HG03460 (cell line): ENCODE measurements around the gene KDM4C.
"Not testable (repeated sequence)": the region's sequence is repeated elsewhere in the genome, so short reads cannot be mapped to it uniquely, and the experiment has no call there.

Experiments used
- ATAC-seq: cut with Tn5 transposase; IDR thresholded peaks from one replicate; pipeline ENCODE4 v1.9.1; 2021; ENCODE audit not compliant: unreplicated experiment

KDM4C gene

DNA sequence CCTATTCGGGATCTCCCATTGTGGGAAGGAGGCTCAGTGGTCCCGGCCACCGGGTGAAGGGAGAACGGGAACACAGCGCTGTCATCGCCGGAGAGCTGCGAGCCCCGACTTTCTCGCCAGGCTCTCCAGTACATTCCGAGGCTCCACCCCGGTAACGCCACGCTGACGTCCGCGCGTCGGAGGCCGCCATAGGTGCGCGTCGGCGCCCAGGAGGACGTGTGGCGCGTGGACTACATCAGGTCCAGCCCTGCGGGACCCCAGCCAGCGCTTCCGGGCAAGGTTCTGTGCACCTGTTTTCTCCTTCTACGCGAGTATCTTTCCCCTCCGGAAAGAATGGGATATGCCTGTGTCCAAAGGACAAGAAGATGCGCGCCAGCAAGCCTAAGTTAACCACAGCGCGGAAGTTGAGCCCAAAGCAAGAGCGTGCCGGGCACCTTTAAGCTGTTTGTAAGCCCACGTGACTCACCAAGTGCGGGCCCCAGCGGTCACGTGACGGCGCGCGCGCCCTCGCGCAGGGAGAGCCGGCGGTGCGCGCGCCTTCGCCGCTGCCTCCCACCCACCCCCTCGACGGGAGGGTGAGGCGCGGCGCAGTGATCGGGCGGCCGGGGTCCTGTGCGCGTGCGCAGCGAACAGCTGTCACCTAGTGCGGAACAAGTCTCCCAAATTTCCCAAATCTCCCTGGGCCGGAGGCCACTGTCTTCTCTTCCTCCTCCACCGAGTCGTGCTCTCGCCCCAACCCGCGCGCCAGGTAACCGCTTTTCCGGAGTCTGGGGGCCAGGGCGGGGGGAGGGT, at the start of gene KDM4C:
TSS of gene KDM4C (plus strand) at position 518 of the 792 bp plus-strand sequence. CDS start 35,016 bp downstream, outside the sequence.
- ATAC-seq: peak; percentile 76

DNA sequence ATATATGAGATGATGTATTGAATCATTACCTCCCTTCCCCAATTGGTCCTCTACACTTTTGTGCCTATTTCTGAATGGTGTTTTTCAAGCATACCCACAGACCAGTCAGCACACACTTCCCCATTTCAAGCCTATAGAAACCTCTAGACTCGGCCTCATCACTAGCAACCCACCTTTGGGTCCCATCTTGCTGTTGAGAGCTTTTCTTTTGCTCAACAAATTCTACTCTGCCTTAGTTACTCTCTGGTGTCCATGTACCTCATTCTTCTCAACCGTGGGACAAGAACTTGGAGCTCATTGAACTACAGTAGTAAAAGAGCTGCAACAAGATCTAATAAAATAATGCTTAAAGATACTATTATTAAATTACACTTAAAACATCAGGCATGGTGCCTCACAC, 49.0 kb upstream of the KDM4C start:
- no peak for ATAC-seq

DNA sequence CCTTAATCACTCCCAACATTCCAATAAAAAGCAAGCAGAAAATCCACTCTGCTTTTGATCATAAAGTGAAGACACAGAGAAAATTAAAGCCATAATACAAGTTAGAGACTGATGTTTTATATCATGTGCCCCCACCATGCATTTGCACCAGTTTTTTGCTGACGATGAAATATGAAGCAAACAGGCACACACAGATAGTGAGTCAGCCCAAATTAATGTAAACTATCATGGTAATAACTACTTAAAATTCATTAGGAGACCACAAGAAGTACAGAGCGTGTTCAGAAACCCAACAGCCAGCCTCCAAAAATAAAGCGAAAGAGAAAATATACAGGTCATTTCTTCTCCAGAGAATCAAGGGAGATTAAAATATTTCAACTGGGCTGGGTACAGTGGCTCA, 46.4 kb upstream of the KDM4C start:
- no peak for ATAC-seq

DNA sequence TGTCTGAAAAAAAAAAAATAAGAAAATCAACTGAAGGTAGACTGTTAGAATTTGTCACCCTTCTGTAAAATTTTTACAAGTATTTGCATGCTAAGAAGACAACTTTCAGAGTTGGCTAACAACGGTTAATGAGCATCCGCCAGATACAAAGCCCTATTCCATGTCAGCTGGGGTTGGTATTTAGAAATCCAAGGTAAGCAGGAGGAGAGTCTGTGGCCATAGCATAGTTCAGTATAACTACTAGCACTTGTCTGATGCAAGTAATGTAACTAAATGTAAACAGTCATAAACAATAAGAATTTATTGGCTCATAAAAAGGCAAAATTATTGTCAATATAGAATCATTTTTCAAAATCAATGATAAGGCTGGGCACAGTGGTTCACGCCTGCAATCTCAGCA, 45.7 kb upstream of the KDM4C start:
- ATAC-seq: no peak

DNA sequence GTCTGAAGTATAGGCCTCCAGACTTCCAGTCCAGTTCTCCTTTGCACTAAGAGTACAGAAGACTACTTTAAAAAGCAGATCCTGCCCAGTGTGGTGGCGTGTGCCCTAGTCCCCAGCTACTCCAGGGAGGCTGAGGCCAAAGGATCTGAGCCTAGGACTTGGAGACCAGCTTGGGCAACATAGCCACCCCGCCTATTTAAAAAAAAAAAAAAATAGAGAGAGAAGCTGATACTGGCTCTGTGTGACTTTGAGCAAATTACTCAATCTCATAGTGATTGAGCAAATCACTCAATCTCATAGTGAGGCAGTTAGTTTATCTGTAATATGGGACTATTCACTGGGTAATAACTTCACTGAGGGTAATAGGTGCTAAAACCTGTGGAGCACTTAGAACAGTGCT, 43.6 kb upstream of the KDM4C start:
- ATAC-seq: no peak

DNA sequence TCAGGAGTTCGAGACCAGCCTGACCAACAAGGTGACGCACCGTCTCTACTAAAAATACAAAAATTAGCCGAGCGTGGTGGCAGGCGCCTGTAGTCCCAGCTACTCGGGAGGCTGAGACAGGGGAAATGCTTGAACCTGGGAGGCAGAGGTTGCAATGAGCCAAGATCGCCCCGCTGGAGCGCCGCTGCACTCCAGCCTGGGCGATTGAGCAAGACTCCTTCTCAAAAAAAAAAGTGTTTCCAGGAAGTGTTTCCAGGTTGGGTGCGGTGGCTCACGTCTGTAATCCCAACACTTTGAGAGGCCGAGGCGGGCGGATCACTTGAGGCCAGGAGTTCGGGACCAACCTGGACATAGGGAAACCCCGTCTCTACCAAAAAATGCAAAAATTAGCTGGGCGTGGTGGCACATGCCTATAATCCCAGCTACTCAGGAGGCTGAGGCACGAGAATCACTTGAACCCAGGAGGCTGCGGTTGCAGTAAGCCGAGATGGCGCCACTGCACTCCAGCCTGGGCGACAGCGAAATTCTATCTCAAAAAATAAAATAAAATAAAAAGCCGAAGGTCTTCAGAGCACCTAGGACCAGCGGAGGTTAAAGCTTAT, 42.5 kb upstream of the KDM4C start:
- ATAC-seq: not testable (repeated sequence)

DNA sequence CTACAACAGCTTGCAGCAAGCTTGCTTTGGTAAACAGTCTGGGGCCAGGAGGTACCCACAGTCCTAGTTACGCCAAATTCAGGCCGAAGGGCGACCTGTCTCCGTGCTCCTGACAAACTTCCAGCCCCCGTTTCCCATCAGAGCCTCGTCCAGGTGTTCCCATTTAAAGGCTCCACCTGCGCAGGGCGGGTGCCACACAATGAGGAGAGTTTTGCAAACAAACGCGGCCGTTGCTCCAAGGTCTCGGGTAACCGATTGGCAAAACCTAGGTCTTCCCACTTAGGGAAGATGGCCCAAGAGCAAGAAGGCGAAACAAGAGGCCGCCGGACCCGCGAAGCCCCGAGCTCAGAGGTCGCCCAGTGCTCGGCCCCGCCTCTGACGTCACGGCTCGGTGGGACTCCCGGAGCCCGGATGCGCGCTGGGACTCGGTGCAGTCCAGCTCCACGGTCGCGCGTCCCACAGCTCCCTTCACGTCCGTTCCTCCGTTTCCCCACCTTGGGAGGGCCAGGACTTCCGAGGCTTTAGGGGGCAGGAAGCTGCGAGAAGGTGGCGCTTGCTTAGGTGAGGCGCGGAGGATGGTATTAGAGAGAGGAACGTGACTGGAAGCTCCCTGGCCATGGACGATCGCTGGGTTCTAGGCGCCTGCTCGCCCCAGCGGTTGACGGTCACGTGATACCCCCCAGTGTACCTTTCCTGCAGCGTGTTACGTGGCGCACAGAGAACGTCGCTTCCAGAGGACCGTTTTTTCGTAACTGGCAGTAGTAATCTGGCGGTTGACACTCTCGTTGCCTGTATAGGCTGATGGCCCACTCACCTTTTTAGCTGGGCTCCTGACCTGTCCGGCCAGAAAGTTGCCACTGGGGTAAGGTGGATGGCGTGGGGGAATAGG, 41.8 kb upstream of the KDM4C start:
- ATAC-seq: peak; percentile 93

DNA sequence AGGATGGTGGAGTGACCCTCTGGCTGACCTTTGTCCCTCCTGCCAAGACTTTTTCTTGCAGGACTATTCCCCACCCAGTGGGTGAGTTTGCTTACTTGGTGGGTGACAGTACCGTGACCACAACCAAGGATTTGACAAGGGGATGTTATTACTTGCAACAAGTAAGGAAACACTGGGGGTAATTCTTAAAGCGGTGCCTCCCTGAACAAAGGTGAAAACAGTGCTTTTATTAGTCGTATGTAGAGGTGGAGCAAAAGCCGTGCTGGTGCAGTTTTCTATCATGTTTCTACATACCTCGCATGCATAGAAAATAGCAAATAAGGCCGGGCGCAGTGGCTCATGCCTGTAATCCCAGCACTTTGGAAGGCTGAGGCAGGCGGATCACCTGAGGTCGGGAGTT, 41.0 kb upstream of the KDM4C start:
- no peak for ATAC-seq

DNA sequence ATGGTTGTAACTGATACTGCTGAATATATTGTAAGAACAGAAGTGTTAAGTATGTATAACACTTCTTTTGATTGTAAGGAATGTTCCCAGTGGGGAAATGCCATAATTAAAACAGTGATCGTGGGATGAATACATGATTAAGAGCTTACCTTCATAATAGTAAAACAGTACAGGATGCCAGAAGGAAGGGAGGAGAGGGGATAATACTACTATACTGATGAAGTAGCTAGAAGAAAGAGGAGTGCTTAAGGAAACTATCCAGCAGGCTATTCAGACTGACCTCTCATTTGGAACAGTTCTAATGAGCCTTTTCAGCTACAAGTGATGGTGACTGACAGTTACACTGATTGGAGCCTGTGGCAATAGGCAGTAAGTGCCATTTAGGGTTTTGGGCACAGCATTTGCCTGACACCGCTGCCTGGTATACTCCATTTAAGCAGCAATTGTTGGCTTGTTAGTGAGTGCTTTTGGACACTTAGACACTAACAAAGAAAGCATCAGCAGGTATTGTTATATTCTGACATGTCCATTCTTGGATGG, 33.8 kb upstream of the KDM4C start:
- ATAC-seq: no peak

DNA sequence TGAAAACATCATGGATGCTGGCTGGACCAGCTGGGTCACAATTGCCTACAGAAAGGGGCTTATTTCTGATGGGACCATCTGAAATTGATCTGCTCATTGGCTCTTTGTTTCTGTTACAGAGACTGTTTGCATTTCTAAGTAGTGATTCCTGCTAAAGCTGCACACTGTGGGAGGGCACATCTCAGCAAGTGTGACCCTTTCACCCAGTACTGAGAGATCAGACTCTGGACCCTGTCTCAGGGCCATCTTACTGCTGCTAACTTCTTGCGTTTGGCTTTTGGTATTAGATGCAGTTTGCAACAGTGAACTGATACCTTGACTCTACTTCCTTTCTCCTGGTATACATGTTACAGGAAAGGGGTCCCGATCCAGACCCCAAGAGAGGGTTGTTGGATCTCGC, 24.5 kb upstream of the KDM4C start:
- ATAC-seq: no peak

DNA sequence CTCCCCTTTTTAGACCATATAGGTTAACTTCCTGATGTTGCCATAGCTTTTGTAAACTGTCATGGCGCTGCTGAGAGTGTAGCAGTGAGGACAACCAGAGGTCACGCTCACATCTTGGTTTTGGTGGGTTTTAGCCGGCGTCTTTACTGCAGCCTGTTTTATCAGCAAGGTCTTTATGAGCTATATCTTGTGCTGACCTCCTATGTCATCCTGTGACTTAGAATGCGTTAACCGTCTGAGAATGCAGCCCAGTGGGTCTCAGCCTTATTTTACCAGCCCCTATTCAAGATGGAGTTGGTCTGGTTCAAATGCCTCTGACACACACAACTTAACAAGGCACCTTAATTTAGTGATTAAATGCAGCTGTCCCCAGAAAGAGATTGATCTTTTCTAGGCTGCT, 23.9 kb upstream of the KDM4C start:
- ATAC-seq: no peak

DNA sequence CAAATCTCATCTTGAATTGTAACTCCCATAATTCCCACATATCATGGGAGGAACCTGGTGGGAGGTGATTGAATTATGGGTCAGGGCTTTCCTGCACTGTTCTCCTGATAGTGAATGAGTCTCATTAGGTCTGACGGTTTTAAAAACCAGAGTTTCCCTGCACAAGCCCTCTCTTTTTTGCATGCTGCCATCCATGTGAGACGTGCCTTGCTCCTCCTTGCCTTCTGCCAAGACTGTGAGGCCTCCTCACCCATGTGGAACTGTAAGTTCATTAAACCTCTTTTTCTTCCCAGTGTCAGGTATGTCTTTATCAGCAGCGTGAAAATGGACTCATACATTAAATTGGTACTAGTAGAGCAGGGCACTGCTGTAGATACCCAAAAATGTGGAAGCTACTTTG, 22.4 kb upstream of the KDM4C start:
- ATAC-seq: no peak

DNA sequence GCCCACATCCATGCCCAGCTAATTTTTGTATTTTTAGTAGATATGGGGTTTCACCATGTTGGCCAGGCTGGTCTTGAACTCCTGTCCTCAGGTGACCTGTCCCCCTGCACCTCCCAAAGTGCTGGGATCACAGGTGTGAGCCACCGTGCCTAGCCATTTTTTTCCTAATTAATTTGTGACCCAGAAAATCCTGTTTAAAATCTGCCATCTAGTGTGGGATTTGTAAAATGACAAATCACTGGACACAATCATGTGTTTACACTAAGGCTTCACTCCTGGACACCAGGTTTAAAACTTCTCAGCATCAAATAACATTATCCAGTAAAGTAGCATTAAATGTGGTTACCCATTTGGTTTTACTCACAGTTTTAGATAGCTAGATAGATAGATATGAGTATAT, 18.6 kb upstream of the KDM4C start:
- no peak for ATAC-seq

DNA sequence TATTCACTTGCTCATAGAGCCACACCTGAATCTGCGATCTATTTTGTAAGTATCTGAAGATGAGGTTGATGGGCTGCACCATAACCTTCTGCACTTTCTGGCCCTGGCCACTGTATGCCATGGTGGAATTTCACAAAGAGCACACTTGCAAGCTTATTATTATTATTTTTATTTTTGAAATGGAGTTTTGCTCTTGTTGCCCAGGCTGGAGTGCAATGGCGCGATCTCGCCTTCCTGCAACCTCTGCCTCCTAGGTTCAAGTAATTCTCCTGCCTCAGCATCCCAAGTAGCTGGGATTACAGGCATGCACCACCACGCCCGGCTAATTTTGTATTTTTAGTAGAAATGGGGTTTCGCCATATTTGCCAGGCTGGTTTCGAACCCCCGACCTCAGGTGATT, 8.9 kb upstream of the KDM4C start:
- ATAC-seq: not testable (repeated sequence)

DNA sequence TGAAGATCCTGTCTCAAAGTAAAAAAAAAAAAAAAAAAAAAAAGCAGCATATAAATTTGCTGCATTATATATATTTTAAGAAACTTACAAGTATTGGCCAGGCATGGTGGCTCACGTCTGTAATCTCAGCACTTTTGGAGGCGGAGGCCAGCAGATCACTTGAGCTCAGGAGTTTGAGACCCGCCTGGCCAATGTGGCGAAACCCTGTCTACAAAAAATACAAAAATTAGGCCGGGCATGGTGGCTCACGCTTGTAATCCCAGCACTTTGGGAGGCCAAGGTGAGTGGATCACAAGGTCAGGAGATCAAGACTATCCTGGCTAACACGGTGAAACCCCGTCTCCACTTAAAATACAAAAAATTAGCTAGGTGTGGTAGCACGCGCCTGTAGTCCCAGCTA, 2.9 kb upstream of the KDM4C start:
- ATAC-seq: not testable (repeated sequence)

DNA sequence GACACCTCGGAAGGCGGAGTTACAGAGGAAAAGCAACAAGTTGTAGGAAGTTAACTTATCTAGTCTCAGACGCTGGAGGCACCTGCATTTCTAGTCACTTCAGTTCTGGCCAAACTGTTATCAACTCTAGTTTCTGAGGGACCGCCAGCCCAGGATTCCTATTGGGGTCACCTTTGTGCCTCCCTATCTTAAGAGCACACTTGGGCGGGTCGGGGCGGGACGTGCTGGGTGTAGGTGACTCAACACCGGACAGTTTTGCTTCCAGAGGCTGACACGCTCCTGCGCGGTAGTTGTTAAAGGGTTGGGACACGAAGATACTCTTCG, 679 bp upstream of the KDM4C start:
- peak; percentile 25 for ATAC-seq

DNA sequence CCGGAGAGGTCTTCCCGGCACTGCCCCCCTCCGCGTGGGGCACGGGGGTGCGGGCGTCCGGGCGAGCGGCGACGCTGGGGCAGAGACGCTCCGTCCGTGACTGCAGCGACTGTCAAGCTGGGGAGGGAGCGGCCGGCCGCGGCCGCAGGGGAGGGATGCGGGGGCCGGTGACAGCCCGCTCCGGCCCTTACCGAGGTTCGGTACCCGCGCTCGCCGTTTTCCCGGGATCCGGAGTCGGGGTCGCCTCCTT, 400 bp downstream of the KDM4C start:
- peak; percentile 15 for ATAC-seq

DNA sequence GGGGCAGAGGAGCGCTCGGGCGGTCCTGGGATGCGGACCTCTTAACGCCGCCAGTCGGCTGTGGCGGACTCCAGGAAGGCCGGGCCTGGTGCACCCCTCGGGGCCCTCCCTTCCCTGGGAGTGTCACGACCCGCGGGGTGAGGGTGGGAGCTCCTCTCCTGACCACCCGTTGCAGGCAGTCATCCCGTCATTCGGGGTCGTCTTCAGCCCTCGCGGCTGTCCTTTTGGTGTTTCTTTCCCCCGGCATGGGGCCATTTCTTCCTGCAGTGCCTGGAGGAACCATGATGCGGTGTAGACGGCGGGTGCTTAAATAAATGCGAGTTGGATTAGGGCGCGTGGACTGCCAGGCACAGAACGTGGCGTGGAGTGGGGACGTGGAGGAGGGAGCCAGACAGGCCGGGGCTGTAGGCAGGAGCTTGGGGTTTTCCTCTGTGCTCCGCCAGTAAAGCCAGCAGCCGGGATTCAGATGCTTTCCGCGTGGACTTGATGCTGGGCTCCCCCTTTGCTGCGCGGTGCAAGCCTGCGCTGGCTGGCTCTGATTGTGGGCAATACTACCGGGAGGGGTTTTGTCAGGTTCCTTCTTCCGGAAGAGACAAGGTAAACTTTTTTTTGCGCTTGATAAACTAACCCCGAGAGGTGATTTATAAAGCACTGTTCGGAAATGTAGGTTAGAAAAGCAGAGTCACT, 868 bp downstream of the KDM4C start:
- peak; percentile 24 for ATAC-seq

DNA sequence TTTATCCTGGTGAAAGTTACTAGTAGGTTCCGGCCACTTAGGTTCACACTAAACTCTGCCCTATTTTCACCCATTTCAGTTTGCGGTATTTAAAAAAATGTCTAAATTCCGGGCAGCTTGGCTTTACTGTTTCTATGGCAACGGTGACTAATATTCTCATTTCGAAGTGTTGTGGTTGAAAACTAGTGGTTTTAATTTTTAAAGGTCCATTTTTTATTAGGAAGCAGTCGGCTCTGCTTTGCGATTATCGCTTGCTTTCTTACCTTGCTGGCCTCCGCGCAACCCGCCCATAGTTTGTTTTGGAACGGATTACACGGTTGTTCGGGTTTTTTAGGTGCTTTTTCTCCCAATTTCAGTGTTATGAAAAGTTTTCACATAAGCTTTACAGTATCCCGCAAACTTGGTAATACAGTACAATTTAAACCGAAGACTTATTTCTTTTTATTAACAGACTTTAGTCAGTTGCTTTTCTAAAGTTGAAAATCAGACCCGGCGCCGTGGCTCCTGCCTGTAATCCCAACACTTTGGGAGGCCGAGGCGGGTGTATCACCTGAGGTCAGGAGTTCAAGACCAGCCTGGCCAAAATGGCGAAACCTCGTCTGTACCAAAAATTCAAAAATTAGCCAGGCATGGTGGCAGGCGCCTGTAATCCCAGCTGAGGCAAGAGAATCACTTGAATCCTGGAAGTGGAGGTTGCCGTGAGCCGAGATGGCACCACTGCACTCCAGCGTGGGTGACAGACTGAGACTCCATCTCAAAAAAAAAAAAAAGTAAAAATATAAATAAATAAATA, 1.6 kb downstream of the KDM4C start:
- peak; percentile 4 for ATAC-seq

DNA sequence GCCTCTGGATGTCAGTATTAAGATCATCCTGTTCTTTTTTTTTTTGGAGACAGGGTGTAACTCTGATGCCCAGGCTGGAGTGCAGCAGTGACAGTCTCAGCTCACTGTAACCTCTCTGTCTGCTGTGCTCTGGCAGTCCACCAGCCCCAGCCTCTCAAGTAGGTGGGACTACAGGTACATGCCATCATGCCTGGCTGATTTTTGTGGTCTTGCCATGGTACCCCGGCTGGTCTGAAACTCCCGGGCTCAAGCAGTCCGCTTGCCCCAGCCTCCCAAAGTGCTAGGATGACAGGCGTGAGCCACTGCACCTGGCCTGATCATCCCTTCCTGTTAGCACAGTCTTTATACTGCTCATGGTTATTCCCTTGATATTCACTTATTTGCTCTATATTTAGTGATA, 3.5 kb downstream of the KDM4C start:
- no peak for ATAC-seq

DNA sequence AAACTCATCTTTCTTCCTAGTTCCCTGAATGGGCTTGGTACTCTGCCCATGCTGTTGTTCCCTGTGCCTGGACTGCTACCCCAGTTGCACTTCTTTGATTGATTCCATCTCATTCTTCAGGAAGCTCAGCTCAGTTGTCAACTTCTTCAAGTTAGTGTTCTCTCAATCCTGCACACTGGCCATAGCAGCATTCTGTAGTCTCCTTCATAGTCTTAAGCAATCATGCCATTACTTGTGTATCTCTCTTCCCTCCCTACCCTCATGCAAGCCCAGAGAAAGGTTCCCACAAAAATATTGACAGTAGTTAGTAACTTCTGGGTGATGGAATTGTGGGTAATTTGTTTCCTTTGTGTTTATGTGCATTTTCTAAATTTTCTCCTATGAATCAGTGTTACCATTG, 5.5 kb downstream of the KDM4C start:
- no peak for ATAC-seq
